NCI-H187 treated with DMSO at 0.1 percent for 48 hours (cell line): ENCODE measurements around the gene SULF2.

Source experiments
- DNase-seq: peaks from one replicate; lab custom pipeline; 2025; lab: John Stamatoyannopoulos, UW

The SULF2 gene

GRCh38 chr20:47682028-47682783, 103.1 kb downstream of the SULF2 start:
- no peak for DNase-seq

DNA sequence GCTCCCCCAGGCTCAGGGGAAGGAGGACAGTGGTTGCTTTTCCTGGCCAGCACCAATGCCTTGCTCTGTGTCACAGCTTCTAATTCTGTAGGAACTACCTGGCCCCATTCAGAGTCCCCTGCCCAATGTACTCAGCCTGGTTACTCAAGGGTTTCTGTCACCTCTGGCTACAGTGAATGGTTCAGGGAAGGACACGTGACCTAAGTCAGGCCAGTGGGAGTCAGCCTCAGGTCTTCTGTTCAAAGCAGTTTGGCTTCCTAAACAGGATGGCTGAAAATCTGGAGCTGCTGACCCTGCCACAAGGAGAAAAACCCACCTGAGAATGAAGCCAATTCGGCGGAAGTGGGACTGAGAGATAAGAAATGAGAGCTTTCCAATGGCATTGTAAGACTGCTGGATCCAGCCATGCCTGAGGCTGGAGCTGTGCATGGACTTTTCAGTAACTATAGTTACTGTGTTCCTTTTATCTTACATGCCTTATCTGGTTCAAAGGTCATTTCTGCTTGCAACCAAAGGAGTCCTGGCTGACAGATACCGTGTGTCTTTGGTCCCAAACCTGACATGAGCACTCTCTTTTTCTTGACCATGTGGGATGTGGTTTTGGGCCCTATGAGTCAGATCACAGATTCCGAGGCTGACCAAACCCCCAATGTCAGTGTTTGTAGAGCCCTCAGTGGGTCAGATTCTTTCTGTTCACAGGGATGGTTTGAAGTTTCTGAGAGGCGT, 104.3 kb downstream of the SULF2 start:
- DNase-seq, result no peak

- DNase-seq, result no peak
Observed at GRCh38 chr20:47679462-47679861, 105.8 kb downstream of the SULF2 start.

- no peak for DNase-seq
Observed at GRCh38 chr20:47678536-47678935, 106.7 kb downstream of the SULF2 start.

- DNase-seq, result no peak
Observed at GRCh38 chr20:47677635-47678453, 107.4 kb downstream of the SULF2 start.

DNA sequence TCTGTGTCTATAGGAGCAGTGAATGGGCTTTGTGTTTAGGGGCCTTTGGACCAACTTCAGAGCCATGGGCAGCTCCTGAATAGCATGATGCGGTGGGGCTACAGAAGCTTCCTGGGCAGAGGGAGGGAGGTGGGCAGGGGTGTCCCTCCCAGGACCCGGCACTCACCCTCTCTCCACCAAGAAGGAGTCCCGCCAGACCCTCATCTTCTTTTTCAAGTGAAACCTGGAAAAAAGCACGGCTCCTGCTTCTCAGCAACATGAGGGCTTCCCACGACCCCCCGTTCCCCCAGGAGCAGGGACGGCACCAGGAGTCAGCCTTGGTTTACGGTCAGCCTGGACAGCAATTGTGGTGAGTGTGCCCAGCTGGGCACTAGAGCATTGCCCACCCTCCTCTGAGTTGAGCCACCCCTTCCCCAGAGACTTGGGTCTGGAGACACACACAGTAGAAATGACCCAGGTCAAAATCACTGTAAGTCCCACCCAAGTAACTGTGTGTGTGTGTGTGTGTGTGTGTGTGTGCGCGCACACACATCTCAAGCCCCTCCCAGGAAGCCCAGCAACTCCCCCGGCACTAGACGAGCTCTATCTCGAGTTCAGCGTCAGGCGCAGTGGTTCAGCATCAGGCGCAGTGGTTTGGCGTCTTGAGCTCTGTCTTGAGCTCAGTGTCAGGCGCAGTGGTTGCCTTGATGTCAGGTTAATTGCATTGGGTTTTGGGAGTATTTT, 108.2 kb downstream of the SULF2 start:
- DNase-seq, result no peak

DNA sequence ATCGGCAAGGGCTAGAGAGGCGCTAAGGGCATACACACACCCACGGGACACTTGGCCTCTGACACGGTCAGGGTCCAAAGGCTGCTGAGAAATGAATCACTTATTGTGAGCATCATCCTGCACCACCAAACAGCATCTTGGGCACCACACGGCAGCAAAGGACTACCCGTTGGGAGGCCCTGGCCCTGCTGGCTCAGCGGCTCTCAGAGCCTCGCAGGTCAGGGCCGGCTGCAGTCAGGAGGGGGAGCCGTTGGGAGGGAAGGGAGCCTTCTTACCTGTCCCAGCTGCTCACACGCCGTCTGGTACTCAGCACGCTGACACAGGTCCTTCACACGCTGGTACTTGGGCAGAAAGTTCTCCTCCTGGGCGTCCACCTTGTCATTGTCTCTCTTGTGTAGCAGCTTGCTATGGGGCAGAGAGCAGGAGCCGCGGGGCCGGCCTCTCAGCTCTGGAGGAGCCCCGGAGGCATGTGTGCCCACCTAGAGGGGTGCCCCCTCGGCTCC, 109.0 kb downstream of the SULF2 start:
- no peak for DNase-seq

DNA sequence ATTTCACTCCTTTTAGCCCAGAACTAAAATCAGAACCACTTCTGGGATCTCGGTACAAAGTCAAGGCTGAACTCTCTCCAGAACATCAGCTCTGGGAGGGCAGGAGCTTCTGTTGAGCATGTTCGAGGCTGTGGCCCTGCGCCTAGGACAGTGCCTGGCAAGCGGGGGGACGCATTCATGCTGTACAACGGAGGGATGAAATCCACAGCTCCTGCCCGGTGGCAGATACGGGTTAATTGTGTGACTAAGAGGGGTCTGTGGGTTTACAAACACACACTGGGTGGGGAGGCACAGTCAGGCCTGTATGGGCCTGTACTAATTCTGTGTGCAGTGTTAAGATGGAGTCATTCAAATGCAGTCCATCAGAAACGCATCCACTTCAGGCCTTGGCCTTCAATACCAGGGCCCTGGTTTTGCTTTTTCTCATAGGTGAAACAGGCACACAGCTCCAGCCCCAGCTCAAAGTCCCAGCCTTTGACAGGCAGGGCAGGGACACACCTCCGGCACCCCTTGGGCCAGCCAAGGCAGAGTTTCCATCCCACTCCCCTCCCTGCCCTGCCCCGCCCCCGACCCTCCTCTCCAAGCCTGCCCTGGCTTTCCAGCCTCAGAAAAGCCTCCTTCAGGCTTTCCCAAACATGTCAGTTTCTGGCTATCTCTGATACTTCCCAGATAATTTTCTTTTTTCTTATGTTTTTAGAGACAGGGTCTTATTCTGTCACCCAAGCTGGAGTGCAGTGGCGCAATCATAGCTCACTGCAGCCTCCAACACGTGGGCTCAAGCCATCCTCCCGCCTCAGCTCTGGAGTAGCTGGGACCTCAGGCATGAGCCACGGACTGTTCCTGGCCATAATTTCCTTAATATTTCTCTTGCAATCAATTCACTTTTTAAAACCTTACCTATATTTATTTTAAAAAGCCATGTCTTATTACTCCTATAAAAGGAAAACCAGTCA, 109.8 kb downstream of the SULF2 start:
- DNase-seq, result no peak

- no peak for DNase-seq
Observed at GRCh38 chr20:47674686-47675085, 110.6 kb downstream of the SULF2 start.

GRCh38 chr20:47674145-47674544, 111.1 kb downstream of the SULF2 start:
- DNase-seq, result no peak

- no peak for DNase-seq
Observed at GRCh38 chr20:47673671-47673955, 111.7 kb downstream of the SULF2 start.

- DNase-seq, result no peak
Observed at GRCh38 chr20:47672886-47673670, 112.2 kb downstream of the SULF2 start.

DNA sequence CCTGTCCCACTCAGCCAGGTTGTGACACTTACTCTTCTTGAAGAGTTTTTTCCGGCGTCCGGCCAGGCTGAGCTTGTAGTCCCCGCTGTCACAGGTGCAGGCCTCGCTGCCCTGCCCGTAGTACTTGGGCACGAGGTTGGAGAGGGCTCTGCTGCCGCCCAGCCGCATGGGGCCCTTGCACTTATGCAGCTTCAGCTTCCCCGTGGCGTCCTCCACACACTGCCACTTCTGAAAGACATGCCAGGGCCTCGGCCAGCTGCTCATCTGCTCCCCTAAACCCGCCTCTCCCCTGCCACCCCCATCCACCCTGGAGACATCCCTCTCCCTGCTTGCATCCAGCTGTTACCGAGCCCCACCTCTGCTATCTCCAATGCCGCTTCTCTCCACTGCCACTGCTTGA, 113.1 kb downstream of the SULF2 start:
- DNase-seq, result no peak

GRCh38 chr20:47670913-47671312, 114.4 kb downstream of the SULF2 start:
- no peak for DNase-seq

DNA sequence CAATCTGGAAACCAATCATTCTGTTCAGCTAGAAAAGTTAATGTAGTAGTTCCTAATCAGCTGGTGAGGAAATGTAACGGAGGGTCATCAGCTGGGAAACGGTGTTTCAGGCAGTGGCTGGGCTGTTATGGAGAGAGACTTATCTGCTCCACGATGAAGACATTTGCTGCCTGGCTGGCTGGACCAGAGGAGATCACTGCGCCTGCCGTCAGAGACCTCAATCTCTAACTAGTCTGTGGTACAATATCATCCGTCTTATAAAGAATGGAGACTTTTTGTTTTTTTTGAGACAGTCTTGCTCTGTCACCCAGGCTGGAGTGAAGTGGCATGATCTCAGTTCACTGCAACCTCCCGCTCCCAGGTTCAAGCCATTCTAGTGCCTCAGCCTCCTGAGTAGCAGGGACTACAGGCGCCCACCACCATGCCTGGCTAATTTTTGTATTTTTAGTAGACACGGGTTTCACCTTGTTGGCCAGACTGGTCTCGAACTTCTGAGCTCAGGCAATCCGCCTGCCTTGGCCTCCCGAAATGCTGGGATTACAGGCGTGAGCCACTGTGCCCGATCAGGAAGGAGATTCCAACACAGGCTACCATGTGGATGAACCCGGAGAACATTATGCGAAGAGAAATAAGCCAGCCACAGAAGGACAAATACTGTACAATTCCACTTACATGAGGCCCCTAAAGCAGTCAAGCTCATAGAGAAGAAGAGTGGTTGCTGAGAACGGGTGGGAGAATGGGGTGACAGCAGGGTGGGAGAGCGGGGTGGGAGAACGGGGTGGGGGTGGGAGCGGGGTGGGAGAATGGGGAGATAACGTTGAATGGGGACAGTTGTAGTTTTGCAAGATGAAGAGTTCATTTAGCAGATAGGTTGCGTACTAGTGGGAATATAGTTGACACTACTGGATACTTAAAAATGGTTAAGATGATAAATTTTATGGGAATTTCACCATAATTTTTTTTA, 115.1 kb downstream of the SULF2 start:
- no peak for DNase-seq

GRCh38 chr20:47669489-47669888, 115.8 kb downstream of the SULF2 start:
- DNase-seq, result no peak

DNA sequence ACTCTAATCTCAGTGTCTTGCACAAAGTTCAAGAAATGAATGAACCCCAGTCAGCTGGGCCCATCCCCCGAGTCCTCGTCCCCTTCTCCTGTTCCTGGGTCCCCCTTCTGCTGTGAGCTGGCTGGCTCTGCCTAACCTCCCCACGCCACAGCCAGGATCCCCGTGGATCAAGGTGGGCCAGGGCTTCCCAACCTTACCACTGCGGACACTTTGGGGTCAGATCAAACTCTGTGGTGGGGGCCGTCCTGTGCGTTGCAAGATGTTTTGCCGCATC, 116.2 kb downstream of the SULF2 start:
- no peak for DNase-seq

DNA sequence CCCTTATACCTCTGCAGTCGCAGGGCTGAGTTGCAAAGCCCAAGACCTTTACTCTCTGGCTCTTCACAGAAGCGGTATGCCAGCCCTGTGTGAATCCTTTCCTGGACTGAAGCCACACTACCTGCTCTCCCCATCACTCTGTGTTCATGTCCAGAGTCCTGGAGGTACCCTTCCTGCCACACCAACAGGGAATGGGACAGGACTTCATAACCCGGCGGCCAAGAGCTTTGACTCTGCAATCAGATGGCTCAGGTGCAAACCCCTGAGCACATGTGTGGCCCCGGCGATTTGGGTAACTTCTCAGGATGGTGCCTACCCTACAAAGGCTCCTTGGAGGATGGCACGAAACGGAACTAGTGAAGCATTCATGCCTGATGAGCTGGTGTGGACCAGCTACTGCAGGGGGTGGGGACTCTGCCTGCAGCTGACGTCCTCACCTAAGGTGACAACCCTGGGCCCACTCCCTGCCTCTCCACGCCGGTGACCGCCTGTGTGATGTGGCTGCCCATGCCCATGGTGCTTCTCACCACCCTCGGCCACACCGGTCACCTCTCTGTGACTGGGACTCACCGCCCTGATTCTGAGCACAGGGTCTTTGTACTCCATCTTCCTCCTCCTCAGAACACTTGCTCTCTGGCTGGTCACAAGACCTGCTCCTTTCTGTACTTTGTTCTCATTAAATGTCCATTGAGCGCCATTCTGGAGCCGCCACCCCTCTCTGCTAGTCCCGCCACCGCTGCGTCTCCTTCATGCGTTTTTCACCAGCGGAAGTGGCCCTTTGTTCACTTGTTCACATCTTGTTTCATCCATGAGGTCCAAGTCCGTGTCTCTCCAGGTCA, 116.7 kb downstream of the SULF2 start:
- DNase-seq, result no peak
